HG02885 (cell line): Measurements from ENCODE around the gene SPIN2B.
A peak's percentile ranks its signal among the peaks of the same experiment; 100 is the strongest.
"Not testable (repeated sequence)": the region's sequence is repeated elsewhere in the genome, so short reads cannot be mapped to it uniquely, and the experiment has no call there.

Experiments used
- ATAC-seq: cut with Tn5 transposase; IDR thresholded peaks from one replicate; pipeline ENCODE4 v1.9.1; 2021; ENCODE audit warnings: mild to moderate bottlenecking; ENCODE audit not compliant: unreplicated experiment, poor library complexity

The SPIN2B gene

DNA sequence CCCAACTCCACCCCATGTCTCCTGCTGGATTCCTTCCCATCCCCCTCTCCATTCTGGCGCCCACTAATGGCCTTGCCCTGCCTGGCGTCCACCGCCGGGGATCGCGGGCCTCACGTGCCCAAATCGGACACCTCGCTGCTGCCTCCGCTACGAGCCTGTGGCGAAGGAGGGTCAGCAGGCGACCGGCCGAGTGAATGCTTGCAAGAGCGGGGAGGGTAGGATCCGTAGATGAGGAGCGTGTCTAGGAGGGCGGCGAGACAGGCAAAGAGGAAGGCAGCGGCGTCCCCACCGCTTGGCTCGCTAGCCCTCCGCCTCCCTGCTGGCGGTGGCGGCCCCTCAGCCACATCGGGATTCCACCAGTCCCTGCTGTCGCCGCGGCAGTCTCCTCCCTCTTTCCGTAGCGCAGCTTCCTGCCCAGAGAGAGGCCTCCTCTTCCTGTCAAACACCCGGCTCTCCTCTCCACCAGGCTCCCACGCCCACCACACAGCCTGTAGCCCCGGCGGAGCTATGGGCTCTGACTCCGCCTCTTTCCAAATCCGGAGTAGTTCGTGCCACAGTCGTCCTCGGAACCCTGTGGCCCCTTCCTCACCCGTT, at the start of gene SPIN2B:
Gene SPIN2B, minus strand, starts transcription at position 387 of the 594 bp plus-strand sequence.
- ATAC-seq, result peak; percentile 100

GRCh38 chrX:57156397-57157049, 35.2 kb upstream of the SPIN2B start:
- ATAC-seq, result no peak

DNA sequence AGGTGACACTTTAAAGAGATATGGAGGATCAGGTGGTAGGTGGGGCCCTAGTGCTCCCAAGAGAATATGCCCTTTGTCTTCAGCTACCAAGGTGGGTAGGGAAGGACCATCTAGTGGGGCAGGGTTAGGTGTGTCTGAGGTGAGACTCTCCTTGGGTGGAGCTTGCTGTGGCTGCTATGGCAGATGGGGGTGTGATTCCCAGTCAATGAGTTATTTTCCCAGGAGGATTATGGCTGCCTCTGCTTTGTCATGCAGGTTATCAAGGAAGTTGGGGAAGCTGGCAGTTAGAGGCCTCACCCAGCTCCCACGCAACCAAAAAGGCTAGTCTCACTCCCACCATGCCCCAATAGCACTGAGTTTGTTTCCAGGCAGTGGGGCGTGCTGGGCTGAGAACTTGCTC, 33.8 kb upstream of the SPIN2B start:
- ATAC-seq, result no peak

GRCh38 chrX:57152222-57152621, 30.9 kb upstream of the SPIN2B start:
- not testable (repeated sequence) for ATAC-seq

- ATAC-seq, result no peak
Observed at GRCh38 chrX:57138674-57139073, 17.3 kb upstream of the SPIN2B start.

- ATAC-seq, result no peak
Observed at GRCh38 chrX:57137501-57137900, 16.2 kb upstream of the SPIN2B start.

DNA sequence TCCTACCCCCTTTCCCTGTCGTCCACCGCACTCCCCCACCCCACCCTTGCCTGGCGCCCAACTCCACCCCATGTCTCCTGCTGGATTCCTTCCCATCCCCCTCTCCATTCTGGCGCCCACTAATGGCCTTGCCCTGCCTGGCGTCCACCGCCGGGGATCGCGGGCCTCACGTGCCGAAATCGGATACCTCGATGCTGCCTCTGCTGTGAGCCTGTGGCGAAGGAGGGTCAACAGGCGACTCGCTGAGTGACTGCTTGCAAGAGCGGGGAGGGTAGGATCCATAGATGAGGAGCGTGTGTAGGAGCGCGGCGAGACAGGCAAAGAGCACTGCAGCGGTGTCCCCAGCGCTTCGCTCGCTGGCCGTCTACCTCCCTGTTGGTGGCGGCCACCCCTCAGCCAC, 15.7 kb upstream of the SPIN2B start, which contains the start of gene SPIN2A:
Gene SPIN2A, minus strand, starts transcription at position 325 of the 400 bp plus-strand sequence. CDS start 800 bp downstream, outside the sequence.
- not testable (repeated sequence) for ATAC-seq

GRCh38 chrX:57136589-57136988, 15.2 kb upstream of the SPIN2B start:
- ATAC-seq, result not testable (repeated sequence)

DNA sequence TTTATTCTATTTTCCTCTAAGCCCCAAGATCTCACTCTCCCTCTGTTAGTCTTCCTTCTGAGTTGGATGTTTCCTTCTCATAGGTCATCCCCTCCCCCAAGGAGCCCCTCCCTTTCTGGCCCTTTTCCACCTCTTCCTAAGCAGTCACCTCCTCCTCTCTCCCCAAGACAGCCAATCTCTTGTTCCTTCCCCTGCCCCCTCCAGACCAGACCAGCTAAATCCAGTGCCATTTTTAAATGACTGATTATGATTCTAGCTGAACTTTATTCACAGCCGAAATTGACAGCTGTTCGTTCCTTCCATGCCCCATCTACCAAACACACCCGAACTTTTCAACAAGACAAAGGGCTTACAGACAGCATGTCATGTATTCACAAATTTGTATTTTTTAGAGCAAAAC, 13.9 kb upstream of the SPIN2B start:
- no peak for ATAC-seq

GRCh38 chrX:57134702-57135101, 13.4 kb upstream of the SPIN2B start:
- ATAC-seq, result no peak

DNA sequence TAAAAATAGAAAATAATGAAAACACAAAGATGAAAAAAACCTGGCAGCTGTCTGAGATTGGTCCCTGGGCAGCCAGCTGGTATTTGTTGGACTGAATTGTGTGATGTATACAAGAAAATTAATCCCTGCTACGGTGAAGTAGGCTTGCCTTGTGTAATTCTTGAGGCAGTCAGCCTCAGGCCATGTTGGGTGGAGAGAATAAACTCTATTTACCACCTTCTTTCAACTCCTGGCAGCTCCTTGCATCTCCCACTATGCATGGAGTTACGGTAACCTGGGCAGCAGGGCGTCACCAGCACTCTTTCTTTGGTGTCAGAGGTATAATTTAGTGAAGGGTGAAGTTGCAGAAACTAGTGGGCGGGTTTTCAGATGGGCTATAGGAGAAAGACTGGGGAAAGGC, 12.4 kb upstream of the SPIN2B start:
- no peak for ATAC-seq

DNA sequence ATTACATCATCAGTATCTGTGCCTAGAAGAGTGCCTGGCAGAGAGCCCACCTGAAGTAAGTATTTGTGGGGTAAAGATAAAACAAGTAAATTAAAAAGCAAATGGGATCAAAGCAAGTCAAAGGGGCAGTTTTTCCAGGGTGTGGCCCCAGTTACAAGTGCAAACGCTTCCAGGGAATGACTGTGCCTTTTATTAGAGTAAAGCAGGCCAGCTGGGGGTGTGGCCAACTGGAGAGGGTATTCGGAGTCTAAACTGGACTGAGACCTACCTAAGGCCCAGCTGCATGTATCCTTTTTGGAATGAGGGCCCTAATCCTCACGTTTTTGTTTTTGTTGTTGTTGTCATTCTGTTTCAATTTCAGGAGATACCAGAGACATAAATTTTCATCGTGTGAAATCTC, 11.9 kb upstream of the SPIN2B start:
- ATAC-seq, result not testable (repeated sequence)

DNA sequence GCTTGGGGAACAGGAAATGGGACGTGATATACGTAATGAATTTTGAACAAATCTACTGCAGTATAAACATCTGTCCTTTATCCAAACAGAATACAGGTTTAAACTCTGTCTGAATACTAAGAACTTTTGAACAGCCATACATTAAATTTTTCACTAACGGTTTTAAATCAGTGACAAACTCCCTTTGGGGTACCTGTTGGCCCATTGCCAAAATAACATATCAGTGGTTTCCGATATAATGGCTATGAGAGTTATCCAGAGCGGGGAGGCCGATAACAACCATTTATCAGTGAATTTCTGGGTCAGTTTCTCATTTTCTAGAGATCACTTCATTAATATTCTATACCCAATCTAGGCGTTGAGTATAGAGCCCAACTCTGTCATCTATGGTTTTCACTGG, 10.7 kb upstream of the SPIN2B start:
- ATAC-seq, result no peak

GRCh38 chrX:57121816-57122215, 468 bp upstream of the SPIN2B start:
- no peak for ATAC-seq

DNA sequence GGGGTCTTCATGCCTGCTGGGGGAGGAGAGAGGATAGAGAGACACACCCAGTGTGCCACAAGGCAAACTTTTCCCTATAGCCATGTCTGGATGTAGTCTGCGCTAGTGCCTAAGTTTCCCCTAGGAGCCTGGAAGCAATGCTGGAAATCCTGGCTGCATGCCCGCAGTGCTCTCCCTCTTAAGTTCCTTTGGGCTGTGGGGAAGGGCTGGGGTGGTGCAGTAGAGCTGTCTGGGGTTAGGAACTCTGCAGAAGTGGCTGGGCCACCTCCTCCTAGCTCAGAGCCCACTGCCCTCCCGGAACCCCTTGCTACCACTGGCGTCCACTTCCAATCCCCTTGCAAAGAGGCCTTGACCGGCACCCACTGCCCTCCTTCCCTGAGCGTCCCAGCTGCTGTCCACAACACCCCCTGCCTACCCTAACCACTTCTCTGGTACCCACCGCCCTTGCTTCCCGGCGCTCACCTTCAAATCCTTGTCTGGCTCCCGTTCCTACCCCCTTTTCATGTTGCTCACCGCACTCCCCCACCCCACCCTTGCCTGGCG, 658 bp downstream of the SPIN2B start:
- not testable (repeated sequence) for ATAC-seq

DNA sequence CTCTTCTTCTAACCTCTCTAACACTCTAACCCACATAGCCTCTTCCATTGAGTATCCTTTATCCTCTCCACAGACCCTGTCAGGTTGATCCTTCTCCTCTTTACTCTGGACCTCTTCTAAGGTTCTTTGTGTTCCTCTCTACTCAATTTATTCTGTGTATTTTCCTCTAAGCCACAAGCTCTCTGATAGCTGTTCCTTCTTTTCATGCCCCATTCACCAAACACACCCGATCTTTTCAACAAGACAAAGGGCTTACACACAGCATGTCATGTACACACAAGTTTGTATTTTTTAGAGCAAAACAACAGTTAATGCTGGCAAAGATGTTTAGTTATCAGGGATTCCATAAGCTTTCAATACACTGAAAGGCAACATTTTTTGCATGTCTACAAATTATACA, 1.9 kb downstream of the SPIN2B start:
- ATAC-seq, result no peak

- ATAC-seq, result not testable (repeated sequence)
Observed at GRCh38 chrX:57117566-57117965, 3.8 kb downstream of the SPIN2B start.

DNA sequence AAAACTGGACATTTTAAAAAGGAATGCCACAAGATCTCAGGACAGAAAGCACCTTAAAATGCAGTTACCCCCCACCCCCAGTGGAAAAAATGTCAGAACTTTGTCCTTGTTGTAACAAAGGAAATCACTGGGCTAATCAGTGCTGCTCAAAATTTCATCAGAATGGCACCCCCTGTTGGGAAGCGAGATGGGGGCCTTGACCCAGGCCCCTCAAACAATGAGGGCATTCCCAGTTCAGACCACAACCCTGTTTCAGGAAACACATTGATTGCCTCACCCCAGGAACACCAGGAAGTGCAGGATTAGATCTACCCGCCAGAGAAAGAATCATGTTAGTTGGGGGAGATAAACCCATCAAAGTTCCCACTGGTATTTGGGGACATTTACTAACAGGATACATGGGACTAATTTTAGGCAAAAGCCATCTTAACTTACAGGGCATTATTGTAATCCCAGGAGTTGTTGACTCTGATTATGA, 16.4 kb downstream of the SPIN2B start:
- ATAC-seq, result no peak

- no peak for ATAC-seq
Observed at GRCh38 chrX:57104406-57104805, 16.9 kb downstream of the SPIN2B start.

DNA sequence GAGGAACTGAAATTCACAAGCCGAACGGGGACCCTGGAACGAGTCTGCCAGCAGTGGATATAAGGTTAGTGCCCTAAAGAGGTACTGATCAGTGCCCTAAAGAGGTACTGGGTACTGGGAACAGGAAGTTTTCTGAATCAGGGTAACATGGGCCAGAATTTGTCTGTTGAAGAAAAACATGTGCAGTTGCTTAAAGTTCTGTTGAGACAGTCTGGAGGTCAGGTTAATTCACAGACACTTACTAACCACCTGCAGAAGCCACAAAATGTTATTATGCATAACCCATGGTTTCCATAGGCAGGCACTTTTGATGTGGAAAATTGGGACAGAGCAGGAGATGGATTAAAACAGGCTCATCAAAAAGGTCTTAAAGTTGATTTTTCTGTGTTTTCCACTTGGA, 17.9 kb downstream of the SPIN2B start:
- ATAC-seq, result no peak

GRCh38 chrX:57102918-57103317, 18.4 kb downstream of the SPIN2B start:
- ATAC-seq, result not testable (repeated sequence)

DNA sequence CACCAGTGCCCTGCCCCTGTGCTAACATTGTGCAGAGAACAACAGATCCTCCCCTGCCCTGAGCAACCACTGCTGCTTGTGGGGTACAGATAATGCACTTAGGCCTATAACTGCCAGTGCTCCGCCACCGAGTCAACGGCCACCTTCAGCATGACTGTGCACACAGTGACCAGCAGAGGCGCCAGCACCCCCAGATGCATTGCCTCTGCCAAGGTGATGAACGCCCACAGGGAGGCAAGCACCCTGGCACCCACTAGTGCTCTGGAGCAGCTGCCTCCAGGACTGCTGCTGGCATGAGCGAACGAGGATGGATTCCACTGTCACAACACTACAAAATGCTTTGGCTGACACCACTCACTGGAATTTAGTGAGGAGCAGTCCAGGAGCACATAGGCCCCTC, 38.2 kb downstream of the SPIN2B start:
- ATAC-seq, result no peak
